PC-9 (cell line): ENCODE results near the gene CYP1A2.

Experiments
- EZH2 ChIP-seq: fragments of 200-600 bp; sonication (generic); IDR thresholded peaks from 2 replicates; pipeline ENCODE4 v1.8.0; 2017; ENCODE audit warnings: antibody characterized with exemption, low read depth
- TF ChIP-seq, protein P1 (sequence below): fragments of 200-600 bp; sonication (generic); conservative IDR thresholded peaks from 2 replicates; pipeline ENCODE4 v1.6.1; 2017; ENCODE audit warnings: mixed run types, antibody characterized with exemption, mild to moderate bottlenecking, moderate library complexity

GRCh38 chr15:74726774-74727164 is 21.9 kb upstream of the CYP1A2 start:
- TF ChIP-seq, protein P1, sequence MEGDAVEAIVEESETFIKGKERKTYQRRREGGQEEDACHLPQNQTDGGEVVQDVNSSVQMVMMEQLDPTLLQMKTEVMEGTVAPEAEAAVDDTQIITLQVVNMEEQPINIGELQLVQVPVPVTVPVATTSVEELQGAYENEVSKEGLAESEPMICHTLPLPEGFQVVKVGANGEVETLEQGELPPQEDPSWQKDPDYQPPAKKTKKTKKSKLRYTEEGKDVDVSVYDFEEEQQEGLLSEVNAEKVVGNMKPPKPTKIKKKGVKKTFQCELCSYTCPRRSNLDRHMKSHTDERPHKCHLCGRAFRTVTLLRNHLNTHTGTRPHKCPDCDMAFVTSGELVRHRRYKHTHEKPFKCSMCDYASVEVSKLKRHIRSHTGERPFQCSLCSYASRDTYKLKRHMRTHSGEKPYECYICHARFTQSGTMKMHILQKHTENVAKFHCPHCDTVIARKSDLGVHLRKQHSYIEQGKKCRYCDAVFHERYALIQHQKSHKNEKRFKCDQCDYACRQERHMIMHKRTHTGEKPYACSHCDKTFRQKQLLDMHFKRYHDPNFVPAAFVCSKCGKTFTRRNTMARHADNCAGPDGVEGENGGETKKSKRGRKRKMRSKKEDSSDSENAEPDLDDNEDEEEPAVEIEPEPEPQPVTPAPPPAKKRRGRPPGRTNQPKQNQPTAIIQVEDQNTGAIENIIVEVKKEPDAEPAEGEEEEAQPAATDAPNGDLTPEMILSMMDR: no peak
- no peak for TF ChIP-seq EZH2
